ENCODE results near the gene SEPSECS.

- TF ChIP-seq POLR2A (IDR thresholded peaks at IDR 0.05) = no peak
- no peak for TF ChIP-seq CTCF (IDR thresholded peaks at IDR 0.05)
Measured at GRCh38 chr4:25154594-25155265, 5.5 kb downstream of the SEPSECS start.
